IPS-15b (cell line): Measurements from ENCODE around the gene CHID1.
A peak's percentile ranks its signal among the peaks of the same experiment; 100 is the strongest.

Source experiments
- H3K27me3 ChIP-seq: one replicate; pipeline ENCODE4 v1.6.1; 2013; ENCODE audit warnings: low read length; ENCODE audit not compliant: control insufficient read depth, insufficient read depth
- H3K36me3 ChIP-seq: one replicate; pipeline ENCODE4 v1.6.1; 2013; ENCODE audit warnings: low read length; ENCODE audit not compliant: control insufficient read depth, insufficient read depth
- H3K4me1 ChIP-seq: one replicate; pipeline ENCODE4 v1.6.1; 2013; ENCODE audit warnings: mild to moderate bottlenecking, low read length; ENCODE audit not compliant: control insufficient read depth, insufficient read depth
- H3K4me3 ChIP-seq: one replicate; pipeline ENCODE4 v1.5.1; 2013; ENCODE audit warnings: low read depth, low read length
- H3K9ac ChIP-seq: one replicate; pipeline ENCODE4 v1.6.1; 2013; ENCODE audit warnings: low read depth, mild to moderate bottlenecking, low read length
- H3K9me3 ChIP-seq: one replicate; pipeline ENCODE4 v1.6.1; 2013; ENCODE audit warnings: mild to moderate bottlenecking, low read length; ENCODE audit not compliant: control insufficient read depth, insufficient read depth

CHID1 gene

DNA sequence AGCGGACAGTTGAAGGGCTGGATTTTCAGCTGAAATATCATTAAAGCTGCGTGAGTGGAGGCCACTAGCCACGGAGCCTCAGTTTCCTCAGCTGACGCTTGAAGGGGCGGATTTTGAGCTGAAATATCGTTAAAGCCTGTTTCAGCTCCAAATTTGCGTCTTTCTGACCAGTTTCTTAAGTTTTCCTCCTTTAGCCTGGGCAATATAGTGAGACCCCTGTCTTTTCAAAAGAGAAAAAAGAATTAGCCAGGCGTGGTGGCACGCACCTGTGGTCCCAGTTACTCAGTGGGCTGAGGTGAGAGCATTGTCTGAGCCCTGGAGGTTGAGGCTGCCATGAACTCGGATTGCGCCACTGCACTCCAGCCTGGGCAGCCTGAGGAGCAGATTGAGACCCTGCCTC lies 18.8 kb upstream of the CHID1 start:
- Histone ChIP-seq H3K4me1 (peaks cover 25% of the 10 kb centered on the region), H3K9ac (no peak overlapping the region), H3K9me3 (no peaks in the 10 kb centered on the region), H3K27me3 (no peaks in the 10 kb centered on the region), H3K4me3 (no peak overlapping the region), H3K36me3 (no peaks in the 10 kb centered on the region)

DNA sequence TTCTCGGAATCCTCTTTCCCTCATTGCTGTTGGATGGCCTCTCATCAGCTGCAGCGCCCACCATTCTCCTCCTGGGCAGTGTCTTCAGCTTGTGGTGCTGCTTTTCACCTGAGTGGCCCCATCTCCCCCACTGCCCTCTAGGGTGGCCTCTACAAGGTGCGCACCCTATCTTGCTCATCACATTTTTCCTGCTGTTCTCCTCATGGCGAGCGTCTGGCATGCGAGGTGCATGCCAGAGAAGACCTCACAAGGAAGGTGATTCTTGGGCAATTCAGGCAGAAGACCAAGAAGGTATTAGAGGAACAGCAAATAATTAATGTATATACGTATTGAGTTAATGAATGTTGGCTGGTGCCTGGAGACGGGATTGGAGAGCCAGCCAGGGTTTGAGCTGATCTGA lies 18.2 kb upstream of the CHID1 start:
- no peaks in the 10 kb centered on the region for H3K36me3 ChIP-seq
- no peaks in the 10 kb centered on the region for H3K9me3 ChIP-seq
- H3K4me3 ChIP-seq: no peak overlapping the region
- peaks cover 21% of the 10 kb centered on the region for H3K4me1 ChIP-seq
- no peak overlapping the region for H3K9ac ChIP-seq
- H3K27me3 ChIP-seq: no peaks in the 10 kb centered on the region

DNA sequence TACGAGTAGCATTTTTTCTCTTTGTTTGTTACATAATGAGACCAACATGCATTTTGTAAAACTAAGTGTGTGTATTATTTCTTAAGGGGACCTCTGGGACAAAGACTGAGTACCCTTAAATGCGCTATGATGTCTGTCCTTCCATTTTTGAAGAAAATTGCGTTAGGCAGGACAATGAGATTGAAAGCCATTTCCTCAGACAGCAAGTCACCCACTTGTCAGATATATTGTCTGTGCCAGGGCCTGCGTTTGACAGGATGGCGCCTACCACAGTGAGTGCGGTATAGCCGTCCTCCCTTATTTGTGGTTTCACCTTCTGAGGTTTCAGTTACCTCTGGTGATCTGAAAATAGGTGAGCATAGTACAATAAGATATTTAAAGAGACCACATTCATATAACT lies 17.3 kb upstream of the CHID1 start:
- Histone ChIP-seq H3K9me3 (no peaks in the 10 kb centered on the region), H3K27me3 (no peaks in the 10 kb centered on the region), H3K4me3 (no peak overlapping the region), H3K4me1 (peaks cover 14% of the 10 kb centered on the region), H3K36me3 (no peaks in the 10 kb centered on the region), H3K9ac (no peak overlapping the region)

DNA sequence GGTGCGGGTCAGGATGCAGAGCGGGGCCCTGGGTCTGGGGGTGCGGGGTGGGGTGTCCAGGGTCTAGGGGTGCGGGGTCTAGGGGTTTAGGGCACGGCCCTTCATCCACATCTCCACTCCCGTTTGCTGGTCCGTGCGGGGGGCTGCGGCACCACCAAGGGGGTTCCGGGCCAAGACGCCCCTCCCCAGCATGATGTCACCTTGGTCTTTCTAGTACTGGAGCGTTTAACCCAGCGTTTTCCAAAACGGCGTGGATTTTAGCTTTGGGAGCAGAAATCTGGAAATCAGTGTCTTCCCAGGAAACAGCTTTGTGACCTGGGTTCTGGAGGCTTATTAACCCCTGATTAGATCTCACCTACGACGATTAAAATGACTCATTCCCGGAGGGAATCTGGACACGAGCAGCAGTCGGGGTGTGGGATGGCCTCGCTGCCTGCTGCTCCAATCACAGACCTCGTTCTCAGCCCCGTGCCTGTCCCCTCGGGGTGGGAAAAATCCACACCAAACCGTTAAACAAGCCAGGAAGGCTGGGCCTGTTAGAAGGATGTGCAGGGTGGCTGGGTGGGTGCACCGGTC lies 15.8 kb upstream of the CHID1 start:
- H3K4me3 ChIP-seq: peak overlapping the region; percentile 64
- H3K9ac ChIP-seq: peak overlapping the region; percentile 48
- no peaks in the 10 kb centered on the region for H3K9me3 ChIP-seq
- H3K36me3 ChIP-seq: no peaks in the 10 kb centered on the region
- peaks cover 8% of the 10 kb centered on the region for H3K4me1 ChIP-seq
- H3K27me3 ChIP-seq: no peaks in the 10 kb centered on the region

DNA sequence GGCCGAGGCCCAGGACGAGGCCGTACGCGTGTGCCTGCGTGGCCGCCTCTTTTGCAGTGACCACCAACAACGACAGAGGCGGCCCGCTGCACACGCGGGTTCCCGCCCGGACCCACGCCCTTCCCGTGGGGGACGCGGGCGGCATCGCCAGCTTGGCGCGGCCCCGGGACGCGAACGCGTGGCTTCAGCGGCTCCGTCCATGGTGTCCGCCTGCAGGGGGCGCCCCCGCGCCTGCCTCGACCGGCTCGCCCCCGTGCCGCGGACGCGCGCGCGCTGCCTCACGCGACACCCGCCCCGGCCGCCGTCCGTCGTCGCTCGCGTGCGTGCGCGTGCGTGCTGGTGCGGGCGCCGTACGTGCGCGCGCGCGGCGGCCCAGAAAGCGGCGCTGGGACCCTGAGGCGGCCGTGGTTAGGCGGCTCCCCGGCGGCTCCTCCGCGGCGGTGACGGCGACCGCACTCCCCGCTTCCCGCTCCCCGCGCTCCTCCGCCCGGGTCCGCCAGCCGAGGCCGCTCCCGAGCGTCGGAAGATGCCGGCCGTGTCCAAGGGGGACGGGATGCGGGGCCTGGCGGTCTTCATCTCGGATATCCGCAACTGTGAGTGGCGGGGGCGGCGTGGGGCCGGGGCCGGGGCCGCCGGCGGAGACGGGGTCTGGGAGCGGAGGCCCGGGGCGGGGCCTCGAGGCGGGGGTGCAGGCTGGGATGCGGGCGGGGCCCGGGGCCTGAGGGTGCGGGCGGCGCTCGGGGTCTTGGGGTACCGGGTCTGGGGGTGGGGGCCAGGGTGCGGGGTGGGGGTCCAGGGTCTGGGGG lies 15.1 kb upstream of the CHID1 start, which contains the start of gene AP2A2:
TSS of gene AP2A2 (plus strand) at position 375 of the 806 bp plus-strand sequence. CDS start at position 527, 152 bp downstream.
- Histone ChIP-seq H3K4me3 (peak within 1 kb of the TSS; percentile 64), H3K9ac (peak within 1 kb of the TSS; percentile 48), H3K9me3 (no peaks in the 10 kb centered on the region), H3K27me3 (no peaks in the 10 kb centered on the region), H3K4me1 (peaks cover 1% of the 10 kb centered on the region), H3K36me3 (no peaks in the 10 kb centered on the region)

DNA sequence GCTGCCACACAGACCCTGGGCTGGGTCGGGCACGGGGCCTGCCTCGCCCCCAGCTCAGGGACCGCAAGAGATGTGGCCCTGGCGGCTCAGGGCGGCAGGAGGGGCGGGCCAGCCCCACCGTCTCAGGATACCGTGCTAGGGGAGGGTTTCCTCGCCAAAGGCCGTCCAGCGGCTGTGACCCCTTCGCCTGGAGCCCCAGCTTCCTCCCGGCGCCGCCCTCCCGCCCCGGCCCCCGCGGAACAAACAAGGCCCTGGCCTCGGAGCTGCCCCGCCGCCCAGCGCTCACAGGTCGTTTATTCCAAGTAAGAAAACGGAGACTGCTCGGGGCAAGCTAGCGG lies 14.5 kb upstream of the CHID1 start:
- H3K9me3 ChIP-seq: no peaks in the 10 kb centered on the region
- no peak overlapping the region for H3K4me3 ChIP-seq
- no peaks in the 10 kb centered on the region for H3K36me3 ChIP-seq
- no peaks in the 10 kb centered on the region for H3K4me1 ChIP-seq
- no peaks in the 10 kb centered on the region for H3K27me3 ChIP-seq
- no peak overlapping the region for H3K9ac ChIP-seq

DNA sequence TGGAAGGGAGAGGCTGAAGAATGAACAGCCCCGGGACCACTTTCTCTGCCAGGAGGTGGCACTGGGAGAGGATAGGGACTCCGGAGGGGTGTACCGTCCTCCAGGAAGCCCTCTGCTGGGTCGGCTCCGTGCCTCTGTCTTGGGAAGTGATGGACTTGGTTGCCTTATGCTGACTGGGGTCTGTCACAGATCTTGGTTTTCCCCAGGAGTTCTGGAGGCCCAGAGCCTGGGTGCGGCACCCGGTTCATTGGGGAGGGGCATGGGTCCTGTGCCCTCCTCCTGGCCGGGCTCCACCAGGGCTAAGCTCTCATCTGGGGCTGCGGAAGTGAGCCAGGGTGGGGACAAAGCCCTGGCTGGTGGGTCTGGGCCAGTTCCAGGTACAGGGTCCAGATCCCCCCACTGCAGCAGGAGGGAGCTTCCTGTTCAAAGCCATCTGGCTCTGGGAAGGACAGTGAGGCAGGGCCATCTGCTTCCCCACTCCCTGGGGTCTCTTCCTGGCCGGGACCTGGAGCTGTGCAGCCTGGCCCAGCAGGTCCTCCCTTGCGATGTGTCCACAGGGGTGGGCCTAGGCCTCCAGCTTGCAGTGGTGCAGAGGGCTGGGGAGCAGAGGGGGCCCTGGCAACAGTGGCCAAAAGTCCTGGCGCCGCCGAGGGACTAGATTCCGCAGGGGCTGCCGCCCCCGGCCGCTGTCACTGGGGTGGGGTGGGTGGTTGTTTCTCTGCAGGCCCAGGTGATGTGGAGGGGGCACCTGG lies 14.0 kb upstream of the CHID1 start:
- Histone ChIP-seq H3K9me3 (no peaks in the 10 kb centered on the region), H3K4me1 (no peaks in the 10 kb centered on the region), H3K9ac (no peak overlapping the region), H3K27me3 (no peaks in the 10 kb centered on the region), H3K36me3 (no peaks in the 10 kb centered on the region), H3K4me3 (no peak overlapping the region)

DNA sequence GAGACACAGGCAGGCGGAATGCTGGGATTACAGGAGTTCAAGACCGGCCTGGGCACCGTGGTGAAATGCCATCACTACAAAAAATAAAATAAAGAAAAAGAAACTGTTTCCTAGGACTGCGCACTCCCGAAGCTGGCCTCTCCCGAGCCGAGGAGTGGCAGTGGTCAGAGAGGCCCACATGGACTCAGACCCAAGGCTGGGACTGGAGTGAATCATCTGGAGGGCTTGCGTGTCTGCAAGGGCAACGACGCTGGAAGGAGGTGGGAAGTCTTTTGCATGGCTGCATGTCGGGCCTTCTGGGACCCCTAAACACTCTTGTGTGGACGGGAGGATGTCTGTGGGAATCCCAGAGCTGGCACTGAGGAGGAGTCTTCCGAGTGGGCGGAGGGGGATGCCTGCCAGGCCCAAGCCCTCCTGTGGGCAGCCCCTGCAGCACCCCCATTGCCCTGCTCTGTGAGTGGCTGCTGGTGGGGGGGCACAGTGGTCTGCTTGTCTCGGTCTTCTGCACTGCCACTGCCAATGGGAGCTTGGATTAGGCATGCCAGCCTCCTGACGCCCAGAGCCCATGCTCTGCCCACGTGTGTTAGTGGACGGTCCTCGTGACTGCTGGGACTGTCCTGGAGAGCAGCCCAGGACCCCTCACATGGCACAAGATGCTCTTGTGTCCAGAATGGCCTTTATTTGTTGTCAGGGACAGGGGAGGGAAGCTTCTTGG lies 13.2 kb upstream of the CHID1 start:
- Histone ChIP-seq H3K36me3 (no peaks in the 10 kb centered on the region), H3K27me3 (no peaks in the 10 kb centered on the region), H3K4me3 (no peak overlapping the region), H3K9me3 (no peaks in the 10 kb centered on the region), H3K9ac (no peak overlapping the region), H3K4me1 (no peaks in the 10 kb centered on the region)

DNA sequence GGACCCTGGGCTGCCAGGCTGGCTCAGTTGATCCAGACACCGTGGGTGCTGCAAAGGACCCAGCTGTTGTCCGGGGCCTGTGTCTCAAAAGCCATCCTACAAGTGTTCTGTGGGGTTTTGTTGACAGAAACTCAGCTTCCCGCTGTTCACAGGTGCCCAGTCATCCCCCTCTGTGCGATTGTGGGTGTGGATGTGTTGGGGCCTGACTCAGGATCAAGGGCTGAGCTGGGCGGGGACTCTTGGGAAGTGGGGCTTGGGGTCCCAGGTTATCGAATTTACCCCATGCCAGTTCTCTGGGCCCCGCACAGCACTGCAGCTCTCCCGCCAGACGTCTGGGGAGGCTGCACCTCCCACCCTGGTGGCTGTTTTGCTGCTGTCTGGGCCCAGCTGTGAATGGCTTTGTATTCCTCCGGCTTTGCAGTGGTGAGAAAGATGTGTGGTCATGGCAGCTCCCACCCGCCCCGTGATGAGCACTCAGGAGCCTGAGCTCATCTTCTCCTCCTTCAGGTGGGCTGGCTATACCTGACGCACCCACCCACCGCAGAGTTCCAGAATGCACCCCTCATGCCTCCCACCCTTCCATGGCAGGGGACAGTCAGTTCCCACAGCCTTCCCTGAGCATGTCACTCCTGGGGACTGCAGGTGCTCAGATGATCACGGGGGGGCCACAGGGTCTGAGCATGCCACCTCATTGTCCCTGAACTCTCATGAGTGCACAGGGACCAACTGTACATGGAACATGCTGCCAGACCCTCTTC lies 11.5 kb upstream of the CHID1 start:
- Histone ChIP-seq H3K9ac (no peak overlapping the region), H3K4me3 (no peak overlapping the region), H3K27me3 (no peaks in the 10 kb centered on the region), H3K36me3 (no peaks in the 10 kb centered on the region), H3K9me3 (no peaks in the 10 kb centered on the region), H3K4me1 (no peaks in the 10 kb centered on the region)

DNA sequence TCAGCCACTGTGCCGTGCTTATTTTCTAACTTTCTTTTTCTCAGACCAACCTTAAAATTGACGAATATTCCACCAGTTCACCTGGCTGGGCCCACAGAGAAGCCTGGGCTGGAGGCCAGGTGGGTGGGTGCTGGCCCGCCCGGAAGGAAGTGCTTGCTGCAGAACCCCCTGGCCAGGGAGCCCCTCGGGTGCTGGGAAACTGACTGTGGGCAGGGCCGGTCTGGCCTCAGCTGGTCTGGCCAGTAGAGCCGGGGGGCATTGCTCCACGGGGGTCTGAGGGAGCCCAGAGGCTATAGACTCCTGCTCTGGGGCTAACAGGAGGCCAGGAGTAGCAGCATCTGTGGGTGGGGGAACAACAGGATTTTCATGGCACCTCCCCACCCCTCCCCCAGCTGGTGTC lies 6.8 kb upstream of the CHID1 start:
- Histone ChIP-seq H3K27me3 (no peaks in the 10 kb centered on the region), H3K4me3 (no peak overlapping the region), H3K9me3 (no peaks in the 10 kb centered on the region), H3K4me1 (no peaks in the 10 kb centered on the region), H3K9ac (no peak overlapping the region), H3K36me3 (no peaks in the 10 kb centered on the region)
